K562 (cell line): Measurements from ENCODE around the gene RNPEPL1. TPM values are rescaled to one million over a fixed set of nuclear protein-coding genes. Genes with fewer than 3 reads are reported as not detected.

ENCODE experiments used
- ATAC-seq: fragments of 200-7000 bp; cut with Tn5 transposase; 3 replicates; pipeline ENCODE4 v1.9.1; 2020; ENCODE audit warnings: moderate library complexity
- BruUV-seq: library from RNA; stranded (reverse); fragments of 400-500 nt; replicated peaks from 2 replicates; lab custom pipeline; 2021; lab: Mats Ljungman, UMichigan
- CTCF ChIA-PET: fragments of 300-600 bp; formaldehyde crosslinking; extraction: SDS; loops from one replicate; lab custom pipeline; 2021; ENCODE audit warnings: low intra/inter-chr PET ratio; lab: Yijun Ruan, JAX
- POLR2A ChIA-PET: fragments of 300-600, 350-650 bp; sonication (Branson Sonifier 250); formaldehyde crosslinking; extraction: SDS; loops from one replicate; lab custom pipeline; 2021; ENCODE audit warnings: antibody characterized with exemption, inconsistent platforms; lab: Yijun Ruan, JAX
- DNase-seq, 4 experiments: peaks; one replicate each; pipeline versions ENCODE4 v3.0.0 to v3.0.0-alpha.2; 2011 to 2018; ENCODE audit warnings: low spot score in 3 of 4, mixed read lengths in 3 of 4; ENCODE audit errors: extremely low read depth in 1 of 4
- FAIRE-seq: peaks from 2 replicates; lab custom pipeline; 2011; peaks lifted over from hg19 to GRCh38; lab: Jason Lieb, UNC
- H2AFZ ChIP-seq: 2 replicates; pipeline ENCODE4 v1.6.0; 2011; ENCODE audit warnings: low read depth, low read length, control low read depth, inconsistent platforms
- H3K27ac ChIP-seq: fragments of 200-600 bp; 3 replicates; pipeline ENCODE4 v1.8.0; 2011; ENCODE audit warnings: low read depth, mild to moderate bottlenecking, control low read depth, inconsistent platforms, low read length, moderate library complexity, mixed read lengths; ENCODE audit errors: extremely low read depth
- H3K27me3 ChIP-seq, 2 experiments: fragments of 300-600 bp in 1 of 2; 2 replicates in 1 of 2; 3 replicates in 1 of 2; pipeline versions ENCODE4 v1.6.0 to v1.8.0; 2011; ENCODE audit warnings: inconsistent platforms in 2 of 2, low read length in 2 of 2, mild to moderate bottlenecking in 1 of 2, mixed read lengths in 1 of 2, moderate library complexity in 1 of 2; ENCODE audit not compliant: control insufficient read depth in 2 of 2, insufficient read depth in 2 of 2
- H3K36me3 ChIP-seq: fragments of 300-600 bp; 3 replicates; pipeline ENCODE4 v1.8.0; 2011; ENCODE audit warnings: mild to moderate bottlenecking, low read length, inconsistent platforms; ENCODE audit not compliant: control insufficient read depth, insufficient read depth
- H3K4me1 ChIP-seq, 2 experiments: fragments of 200-600 bp in 1 of 2; replicated peaks in 1 of 2; 2 replicates in 1 of 2; 3 replicates in 1 of 2; pipeline versions ENCODE4 v1.5.1 to v1.8.0; 2011; ENCODE audit warnings: inconsistent platforms in 2 of 2, low read length in 2 of 2, mild to moderate bottlenecking in 1 of 2, mixed read lengths in 1 of 2, moderate library complexity in 1 of 2; ENCODE audit not compliant: control insufficient read depth in 2 of 2, insufficient read depth in 2 of 2
- H3K4me2 ChIP-seq: 2 replicates; pipeline ENCODE4 v1.6.1; 2011; ENCODE audit warnings: low read length, control low read depth, inconsistent platforms, mixed read lengths; ENCODE audit not compliant: insufficient read depth
- H3K4me3 ChIP-seq: fragments of 200-600 bp; sonication (generic), shearing (Covaris generic); 2 replicates; pipeline ENCODE4 v1.5.1; 2016; ENCODE audit warnings: control low read depth, inconsistent platforms
- H3K79me2 ChIP-seq: fragments of 200-600 bp; 3 replicates; pipeline ENCODE4 v1.8.0; 2011; ENCODE audit warnings: low read length, inconsistent platforms; ENCODE audit not compliant: control insufficient read depth, insufficient read depth
- H3K9ac ChIP-seq, 2 experiments: 2 replicates each; pipeline versions ENCODE4 v1.6.0 to v1.6.1; 2011; ENCODE audit warnings: low read depth in 2 of 2, low read length in 2 of 2, control low read depth in 1 of 2, inconsistent platforms in 1 of 2, mild to moderate bottlenecking in 1 of 2, mixed read lengths in 1 of 2; ENCODE audit not compliant: insufficient read depth in 1 of 2
- H3K9me1 ChIP-seq: one replicate; pipeline ENCODE4 v1.6.0; 2011; ENCODE audit warnings: inconsistent platforms, mild to moderate bottlenecking, low read length, moderate library complexity; ENCODE audit not compliant: control insufficient read depth, insufficient read depth
- H3K9me3 ChIP-seq: replicated peaks from 2 replicates; pipeline ENCODE4 v1.5.1; 2011; ENCODE audit warnings: low read depth, low read length, inconsistent platforms; ENCODE audit not compliant: control insufficient read depth, insufficient read depth
- H4K20me1 ChIP-seq: replicated peaks from 2 replicates; pipeline ENCODE4 v1.6.1; 2011; ENCODE audit warnings: low read length, inconsistent platforms, mixed read lengths; ENCODE audit not compliant: control insufficient read depth, insufficient read depth
- HEY1 ChIP-seq: fragments of 250-450 bp; sonication (Bioruptor Pico); IDR thresholded peaks from 2 replicates; pipeline ENCODE4 v1.5.0; 2020; ENCODE audit warnings: mild to moderate bottlenecking, moderate library complexity, borderline replicate concordance
- MCM2 ChIP-seq: fragments of 450-650 bp; IDR thresholded peaks from 2 replicates; pipeline ENCODE4 v1.6.1; 2017; ENCODE audit warnings: low read depth, mild to moderate bottlenecking
- TGIF2 ChIP-seq: sonication (generic); formaldehyde crosslinking; IDR thresholded peaks from 2 replicates; pipeline ENCODE4 v1.8.1; 2022; ENCODE audit warnings: mild to moderate bottlenecking, missing genetic modification reagents, moderate library complexity
- U2AF1 ChIP-seq: fragments of 200-400 bp; formaldehyde crosslinking; optimal IDR thresholded peaks from 2 replicates; pipeline ENCODE3; 2017; ENCODE audit warnings: mild to moderate bottlenecking, low read depth, low read length, moderate library complexity
- ZBTB40 ChIP-seq, 2 experiments: fragments of 450-650 bp in 1 of 2; sonication (generic) in 1 of 2; formaldehyde crosslinking in 1 of 2; IDR thresholded peaks; 2 replicates each; pipeline versions ENCODE4 v1.7.1 to v1.9.0; 2016 to 2022; ENCODE audit warnings: inconsistent platforms in 1 of 2, mild to moderate bottlenecking in 1 of 2, missing genetic modification reagents in 1 of 2
- ZNF655 ChIP-seq: fragments of 250-450 bp; sonication (Bioruptor Pico); IDR thresholded peaks from 2 replicates; pipeline ENCODE4 v1.5.0; 2021
- ZNF699 ChIP-seq: fragments of 250-450 bp; sonication (Bioruptor Pico); IDR thresholded peaks from 2 replicates; pipeline ENCODE4 v1.8.0; 2021; ENCODE audit warnings: mild to moderate bottlenecking, moderate library complexity; ENCODE audit not compliant: insufficient replicate concordance
- WGBS: fragments of 100-300 bp; shearing (Covaris generic); methylation state at CpG from one replicate; pipeline ENCODE4 v1.1.6; 2016; ENCODE audit warnings: low coverage, mixed read lengths; ENCODE audit not compliant: insufficient coverage; ENCODE audit errors: missing lambda C conversion rate; 5-methylcytosine and 5-hydroxymethylcytosine counted together
- in situ Hi-C: fragments of 300-500 bp; cut with MboI; formaldehyde crosslinking; loops from 4 replicates; pipeline ENCODE4 v1.15.0; 2018; ENCODE audit warnings: inconsistent platforms, mixed read lengths
- intact Hi-C: fragments of 100-400 bp; cut with micrococcal nuclease; formaldehyde crosslinking; loops from 2 replicates; pipeline ENCODE4 v1.14.2; 2022
- polyA plus RNA-seq, 8 experiments: library from polyadenylated mRNA; depleted of rRNA in 4 of 8; stranded (reverse) in 5 of 8; unstranded in 3 of 8; fragments of >200 nt; fragmentation: Nextera tagmentation in 2 of 8; fragmentation: Illumina TruSeq in 1 of 8; extraction: Ambion mirVana in 2 of 8; extraction: Trizol in 1 of 8; gene quantifications; 2 replicates each; pipeline versions ENCODE4 v1.2.1 to v1.2.3, GENCODE V29; 2011 to 2014; ENCODE audit warnings: inconsistent platforms in 1 of 8, missing spikeins in 1 of 8
- total RNA-seq, 7 experiments: library from RNA; depleted of rRNA in 6 of 7; stranded (reverse); fragments of >200 nt in 6 of 7; fragmentation: Illumina TruSeq in 2 of 7; extraction: Trizol in 2 of 7; gene quantifications; 2 replicates each; pipeline versions ENCODE4 v1.2.1 to v1.2.3, GENCODE V29; 2011 to 2021; ENCODE audit warnings: low replicate concordance in 1 of 7
- TF ChIP-seq, protein P1 (sequence below): fragments of 450-650 bp; IDR thresholded peaks from 2 replicates; pipeline ENCODE4 v1.7.1; 2018; ENCODE audit warnings: mild to moderate bottlenecking, low read depth; ENCODE audit not compliant: partially characterized antibody

Gene RNPEPL1
- total and polyA plus RNA-seq, 9 of the 15 experiments (the other 6 are each of a cell fraction or from before 2014, with no cell fraction given), result 0.07 to 38.7 (median 5.6) TPM

- intact Hi-C loops, result no loop called here
- WGBS, result 82% methylated on average over 7 of the region's 16 CpGs
- TF ChIP-seq ZBTB40 (IDR thresholded peaks at IDR 0.05) (no peak), ZBTB40 (CRISPR knock-in tag; IDR thresholded peaks at IDR 0.05) (no peak), ZNF655 (CRISPR knock-in tag) (no peak), MCM2 (no peak), ZNF699 (no peak), U2AF1 (no peak), HEY1 (CRISPR knock-in tag) (no peak), TGIF2 (no peak)
- TF ChIP-seq, protein P1, sequence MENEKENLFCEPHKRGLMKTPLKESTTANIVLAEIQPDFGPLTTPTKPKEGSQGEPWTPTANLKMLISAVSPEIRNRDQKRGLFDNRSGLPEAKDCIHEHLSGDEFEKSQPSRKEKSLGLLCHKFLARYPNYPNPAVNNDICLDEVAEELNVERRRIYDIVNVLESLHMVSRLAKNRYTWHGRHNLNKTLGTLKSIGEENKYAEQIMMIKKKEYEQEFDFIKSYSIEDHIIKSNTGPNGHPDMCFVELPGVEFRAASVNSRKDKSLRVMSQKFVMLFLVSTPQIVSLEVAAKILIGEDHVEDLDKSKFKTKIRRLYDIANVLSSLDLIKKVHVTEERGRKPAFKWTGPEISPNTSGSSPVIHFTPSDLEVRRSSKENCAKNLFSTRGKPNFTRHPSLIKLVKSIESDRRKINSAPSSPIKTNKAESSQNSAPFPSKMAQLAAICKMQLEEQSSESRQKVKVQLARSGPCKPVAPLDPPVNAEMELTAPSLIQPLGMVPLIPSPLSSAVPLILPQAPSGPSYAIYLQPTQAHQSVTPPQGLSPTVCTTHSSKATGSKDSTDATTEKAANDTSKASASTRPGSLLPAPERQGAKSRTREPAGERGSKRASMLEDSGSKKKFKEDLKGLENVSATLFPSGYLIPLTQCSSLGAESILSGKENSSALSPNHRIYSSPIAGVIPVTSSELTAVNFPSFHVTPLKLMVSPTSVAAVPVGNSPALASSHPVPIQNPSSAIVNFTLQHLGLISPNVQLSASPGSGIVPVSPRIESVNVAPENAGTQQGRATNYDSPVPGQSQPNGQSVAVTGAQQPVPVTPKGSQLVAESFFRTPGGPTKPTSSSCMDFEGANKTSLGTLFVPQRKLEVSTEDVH, result no peak
These were observed 32.2 kb downstream of the RNPEPL1 start for GRCh38 chr2:240600451-240600961.

More at GRCh38 chr2:240600451-240600961, 32.2 kb downstream of the RNPEPL1 start:
- Histone ChIP-seq H3K4me1 (peaks cover 4 to 39% of the 10 kb centered on the region in 2 experiments; a peak in 3 of 5 replicates), H3K9me3 (no peaks in the 10 kb centered on the region), H3K27ac (no peak overlapping the region), H4K20me1 (no peaks in the 10 kb centered on the region), H3K9me1 (no peaks in the 10 kb centered on the region), H3K9ac (no peak overlapping the region), H3K79me2 (no peaks in the 10 kb centered on the region), H3K27me3 (no peaks in the 10 kb centered on the region), H3K4me3 (no peak overlapping the region), H3K4me2 (no peak overlapping the region), H3K36me3 (peaks cover 6% of the 10 kb centered on the region; the same call in 1 of the 3 replicates), H2AFZ (no peak overlapping the region)
- FAIRE-seq, result no peak
- no TSS peak for BruUV-seq
- no peak for ATAC-seq
- DNase-seq, result no peak
- in situ Hi-C loops, result no loop called here
- ChIA-PET CTCF (no interaction called here), POLR2A (interaction anchor here (0.6 kb wide), 1 partner anchor 15 kb away, joined by 5 read pairs; no protein-coding TSS in a partner anchor)
